D721Med (cell line): ENCODE results near the gene VPS35L.

Experiments
- DNase-seq: peaks from one replicate; pipeline ENCODE4 v3.0.0; 2011; ENCODE audit warnings: low spot score; ENCODE audit not compliant: insufficient read length
- FAIRE-seq: peaks from 2 replicates; lab custom pipeline; 2011; peaks lifted over from hg19 to GRCh38; lab: Jason Lieb, UNC
- CTCF ChIP-seq: IDR thresholded peaks from 2 replicates; pipeline ENCODE4 v1.5.1; 2012; ENCODE audit warnings: mild to moderate bottlenecking, control low read depth; ENCODE audit not compliant: insufficient read depth; ENCODE audit errors: missing control alignments

VPS35L gene

GRCh38 chr16:19717314-19717713 is 161.8 kb downstream of the VPS35L start:
- TF ChIP-seq CTCF = no peak
- FAIRE-seq (no peak), DNase-seq (no peak)

GRCh38 chr16:19717741-19718623 is 162.5 kb downstream of the VPS35L start, which contains the start of the genes IQCK and KNOP1:
IQCK (plus strand) TSS chr16:19718271; CDS start chr16:19718307, 36 bp downstream.
KNOP1 (minus strand) TSS chr16:19718227; CDS start chr16:19715035, 3,192 bp downstream.
- TF ChIP-seq CTCF = no peak
- DNase-seq (peak; percentile 95), FAIRE-seq (no peak)

- FAIRE-seq (no peak), DNase-seq (no peak)
- TF ChIP-seq CTCF = no peak
Measured at GRCh38 chr16:19718624-19718965, 163.1 kb downstream of the VPS35L start.

- no peak for FAIRE-seq
- TF ChIP-seq CTCF = no peak
Measured at GRCh38 chr16:19722269-19722952, 166.9 kb downstream of the VPS35L start.

GRCh38 chr16:19722981-19723380 is 167.5 kb downstream of the VPS35L start:
- no peak for DNase-seq
- peak; percentile 94 for FAIRE-seq
- no peak for TF ChIP-seq CTCF

More at GRCh38 chr16:19722269-19722952, 166.9 kb downstream of the VPS35L start:
- no peak for DNase-seq

GRCh38 chr16:19728636-19728965 is 173.1 kb downstream of the VPS35L start:
- FAIRE-seq (no peak), DNase-seq (no peak)
- no peak for TF ChIP-seq CTCF
